Stimulated activated CD4-positive, alpha-beta T cell treated with anti-CD3 and anti-CD28 coated beads, Interleukin-1b, Interleukin-23, amount 100 ng/mL, for 48 hours (primary cell): ENCODE measurements around the gene SDC3.
"Not testable (repeated sequence)": the region's sequence is repeated elsewhere in the genome, so short reads cannot be mapped to it uniquely, and the experiment has no call there.

Experiments used
- DNase-seq: peaks from one replicate; pipeline ENCODE4 v3.0.0-alpha.2; 2020

The SDC3 gene

GRCh38 chr1:30908696-30909364, at the start of gene SDC3:
TSS of gene SDC3 (minus strand) at chr1:30908758. CDS start at chr1:30908586, 172 bp downstream.
- DNase-seq, result no peak

- no peak for DNase-seq
Observed at GRCh38 chr1:30957560-30958222, 49.1 kb upstream of the SDC3 start.

- DNase-seq, result no peak
Observed at GRCh38 chr1:30955448-30956015, 47.0 kb upstream of the SDC3 start.

- DNase-seq, result no peak
Observed at GRCh38 chr1:30953685-30954084, 45.1 kb upstream of the SDC3 start.

- no peak for DNase-seq
Observed at GRCh38 chr1:30952098-30952497, 43.5 kb upstream of the SDC3 start.

GRCh38 chr1:30950700-30951099, 42.1 kb upstream of the SDC3 start:
- DNase-seq, result no peak

- no peak for DNase-seq
Observed at GRCh38 chr1:30950053-30950452, 41.5 kb upstream of the SDC3 start.

- DNase-seq, result not testable (repeated sequence)
Observed at GRCh38 chr1:30949487-30949838, 40.9 kb upstream of the SDC3 start.

- DNase-seq, result not testable (repeated sequence)
Observed at GRCh38 chr1:30948813-30949486, 40.4 kb upstream of the SDC3 start.

- DNase-seq, result no peak
Observed at GRCh38 chr1:30948278-30948677, 39.7 kb upstream of the SDC3 start.

GRCh38 chr1:30947212-30947611, 38.7 kb upstream of the SDC3 start:
- no peak for DNase-seq

GRCh38 chr1:30942326-30942963, 33.9 kb upstream of the SDC3 start:
- DNase-seq, result no peak

GRCh38 chr1:30940541-30940940, 32.0 kb upstream of the SDC3 start:
- no peak for DNase-seq

- no peak for DNase-seq
Observed at GRCh38 chr1:30936541-30937171, 28.1 kb upstream of the SDC3 start.

- DNase-seq, result not testable (repeated sequence)
Observed at GRCh38 chr1:30935758-30936157, 27.2 kb upstream of the SDC3 start.

GRCh38 chr1:30934613-30935012, 26.1 kb upstream of the SDC3 start:
- DNase-seq, result no peak

GRCh38 chr1:30933874-30934252, 25.3 kb upstream of the SDC3 start:
- DNase-seq, result no peak

GRCh38 chr1:30930631-30931173, 22.1 kb upstream of the SDC3 start:
- no peak for DNase-seq

GRCh38 chr1:30929944-30930525, 21.5 kb upstream of the SDC3 start:
- no peak for DNase-seq

- DNase-seq, result peak; percentile 40
Observed at GRCh38 chr1:30929135-30929889, 20.8 kb upstream of the SDC3 start.

- no peak for DNase-seq
Observed at GRCh38 chr1:30928789-30929134, 20.2 kb upstream of the SDC3 start.

GRCh38 chr1:30928171-30928570, 19.6 kb upstream of the SDC3 start:
- no peak for DNase-seq
